Heart left ventricle (tissue), 16 donors: ENCODE data around the gene ZNF697. TPM values are rescaled to one million over a fixed set of nuclear protein-coding genes. Genes with fewer than 3 reads are reported as not detected.

Source experiments
- ATAC-seq, 4 donors: fragments of 200-7000 bp; cut with Tn5 transposase; one replicate each; pipeline ENCODE4 v1.9.1; 2020 to 2022; ENCODE audit warnings: moderate library complexity in 4 of 4, mild to moderate bottlenecking in 3 of 4, moderate number of reproducible peaks in 1 of 4
- DNase-seq, 5 donors: peaks; one replicate each; pipeline ENCODE4 v3.0.0-alpha.2; 2020
- H3K27ac ChIP-seq, 12 donors: fragments of 200-600 bp; sonication (generic) in 4 of 12; one replicate each; pipeline versions ENCODE4 v1.5.0 to v1.8.0; 2016 to 2022; ENCODE audit warnings: mild to moderate bottlenecking in 2 of 12
- H3K27me3 ChIP-seq, 9 donors: fragments of 200-600 bp; sonication (generic) in 2 of 9; one replicate each; pipeline versions ENCODE4 v1.5.1 to v1.8.0; 2016 to 2022; ENCODE audit warnings: mild to moderate bottlenecking in 3 of 9
- H3K36me3 ChIP-seq, 9 donors: fragments of 200-600 bp; sonication (generic) in 2 of 9; one replicate each; pipeline versions ENCODE4 v1.5.0 to v1.8.0; 2018 to 2022; ENCODE audit warnings: mild to moderate bottlenecking in 2 of 9
- H3K4me1 ChIP-seq, 12 donors: fragments of 200-600 bp; sonication (generic) in 4 of 12; one replicate each; pipeline versions ENCODE4 v1.5.0 to v1.8.0; 2016 to 2022; ENCODE audit warnings: mild to moderate bottlenecking in 3 of 12
- H3K4me3 ChIP-seq, 12 donors: fragments of 200-600 bp; sonication (generic) in 4 of 12; one replicate each; pipeline versions ENCODE4 v1.5.0 to v1.8.0; 2017 to 2022; ENCODE audit warnings: mild to moderate bottlenecking in 9 of 12, moderate library complexity in 4 of 12
- H3K9me3 ChIP-seq, 12 donors: fragments of 200-600 bp; sonication (generic) in 4 of 12; one replicate each; pipeline versions ENCODE4 v1.5.0 to v1.8.0; 2016 to 2022; ENCODE audit warnings: mild to moderate bottlenecking in 1 of 12
- CTCF ChIP-seq, 12 donors: fragments of 200-600 bp; sonication (generic) in 4 of 12; IDR thresholded peaks; one replicate each; pipeline versions ENCODE4 v1.5.0 to v1.8.0; 2018 to 2022; ENCODE audit warnings: antibody characterized with exemption in 12 of 12, mild to moderate bottlenecking in 5 of 12
- POLR2A ChIP-seq, 2 donors: fragments of 450-650 bp; IDR thresholded peaks; one replicate each; pipeline ENCODE4 v1.6.1; 2017; ENCODE audit warnings: antibody characterized with exemption in 2 of 2, mild to moderate bottlenecking in 2 of 2, moderate library complexity in 2 of 2
- WGBS, 4 donors: extraction: QIAGEN DNeasy Blood & Tissue Kit in 2 of 4; methylation state at CpG; one replicate each; pipeline versions ENCODE4 v1.1.5 to v1.1.7; 2013 to 2018; 5-methylcytosine and 5-hydroxymethylcytosine counted together
- intact Hi-C, 10 donors: fragments of 100-400 bp; cut with DNase I; formaldehyde crosslinking; loops; one replicate each; pipeline versions ENCODE4 v1.11.1 to v1.14.2; 2022
- polyA plus RNA-seq, 2 donors: library from polyadenylated mRNA; stranded (reverse); fragments of 200-250 nt; gene quantifications; one replicate each; pipeline ENCODE4 v1.2.3, GENCODE V29; 2013
- total RNA-seq, 9 donors: library from RNA; depleted of rRNA in 2 of 9; stranded (reverse); fragments of >200 nt in 2 of 9; fragmentation: NEBNext Ultra II Directional in 3 of 9; extraction: Animal tissue kit (Norgen Biotek cat#: 25700) in 3 of 9; gene quantifications; one replicate each; pipeline versions ENCODE4 v1.1.0 to v1.2.4, GENCODE V29; 2016 to 2023
- donor health status: ischemic (EF 13 %, LVEDD 7.1; RV severe dilation, severe dysfunction).
- donor health status: healthy with polysubstance abuse.
- donor health status: DM: no; HTN: yes; CAD: no.
- donor health status: DM: no; HTN: no; CAD: no.
- donor health status: ischemic (EF 25% LVEDD 6.9; RV normal size, moderate dysfunction).
- donor health status: ischemic (EF 25% LVEDD 5.7; RV mildly dilated, moderate dysfunction).
- donor health status: healthy.
- donor health status: DM: yes; HTN: yes; CAD: no.
- donor health status: ischemic (EF 35%, LVEDD 5.7; RV mildly dilated, moderate dysfunction).
- donor health status: nonischemic (EF 11% LVEDD 7.7; RV severe dilation, severe dysfunction).
- donor health status: DM: yes; HTN: yes; CAD: no.
- donor health status: PGD.
- donor health status: ischemic (EF 29% LVEDD 5.4; RV normal size, mild dysfunction).
- donor health status: nonischemic (EF 23%, LVEDD 6.1; RV moderate dilation, normal function).

The ZNF697 gene
- total and polyA plus RNA-seq, 11 donors, result 2.8 to 14.0 (median 10.1) TPM

- no peak overlapping the region for H3K4me3 ChIP-seq
- H3K9me3 ChIP-seq, result no peaks in the 10 kb centered on the region
- no peak overlapping the region for H3K27ac ChIP-seq
- intact Hi-C loops, result no loop called here
- H3K4me1 ChIP-seq, result no peaks in the 10 kb centered on the region
- H3K27me3 ChIP-seq, result no peaks in the 10 kb centered on the region
- no peak for ATAC-seq
- DNase-seq, result no peak
- TF ChIP-seq CTCF (IDR thresholded peaks at IDR 0.05), result no peak
- TF ChIP-seq POLR2A (IDR thresholded peaks at IDR 0.05), result no peak
- H3K36me3 ChIP-seq, result no peaks in the 10 kb centered on the region
Measured at GRCh38 chr1:119682141-119682540, 34.1 kb upstream of the ZNF697 start.

GRCh38 chr1:119681560-119681959 is 33.5 kb upstream of the ZNF697 start:
- Histone ChIP-seq H3K27ac (no peak overlapping the region), H3K4me3 (no peak overlapping the region), H3K36me3 (no peaks in the 10 kb centered on the region), H3K4me1 (no peaks in the 10 kb centered on the region), H3K9me3 (no peaks in the 10 kb centered on the region), H3K27me3 (no peaks in the 10 kb centered on the region)
- WGBS, 4 donors, result 82 to 94% (median 90%) methylated on average over 2 of the region's 2 CpGs
- DNase-seq (no peak), ATAC-seq (no peak)
- TF ChIP-seq POLR2A (IDR thresholded peaks at IDR 0.05) (no peak), CTCF (IDR thresholded peaks at IDR 0.05) (no peak)
- intact Hi-C loops, result no loop called here

GRCh38 chr1:119680723-119681122 is 32.7 kb upstream of the ZNF697 start:
- no peak for TF ChIP-seq CTCF (IDR thresholded peaks at IDR 0.05)
- no peak for TF ChIP-seq POLR2A (IDR thresholded peaks at IDR 0.05)
- intact Hi-C loops, result no loop called here
- Histone ChIP-seq H3K27ac (no peak overlapping the region), H3K9me3 (no peaks in the 10 kb centered on the region), H3K4me3 (no peak overlapping the region), H3K27me3 (no peaks in the 10 kb centered on the region), H3K36me3 (no peaks in the 10 kb centered on the region), H3K4me1 (peaks cover 0 to 3% (median 0%) of the 10 kb centered on the region in 12 donors)
- DNase-seq, result no peak
- 66 to 74% (median 70%) methylated on average over 2 of the region's 2 CpGs for WGBS, 4 donors
- no peak for ATAC-seq

GRCh38 chr1:119680193-119680592 is 32.1 kb upstream of the ZNF697 start:
- H3K27ac ChIP-seq, result no peak overlapping the region
- DNase-seq (no peak), ATAC-seq (no peak)
- peaks cover 0 to 9% (median 2%) of the 10 kb centered on the region in 12 donors for H3K4me1 ChIP-seq
- WGBS, 4 donors, result 95 to 97% (median 96%) methylated on average over 3 of the region's 3 CpGs
- H3K4me3 ChIP-seq, result no peak overlapping the region
- H3K36me3 ChIP-seq, result no peaks in the 10 kb centered on the region
- H3K9me3 ChIP-seq, result no peaks in the 10 kb centered on the region
- intact Hi-C loops, result no loop called here
- no peaks in the 10 kb centered on the region for H3K27me3 ChIP-seq
- no peak for TF ChIP-seq POLR2A (IDR thresholded peaks at IDR 0.05)
- TF ChIP-seq CTCF (IDR thresholded peaks at IDR 0.05), result no peak
